ENCODE results near the gene RILPL1.
A peak's percentile ranks its signal among the peaks of the same experiment; 100 is the strongest.
"Not testable (repeated sequence)": the region's sequence is repeated elsewhere in the genome, so short reads cannot be mapped to it uniquely, and the experiment has no call there.

RILPL1 gene

GRCh38 chr12:123532808-123533649, 490 bp downstream of the RILPL1 start:
- peak; percentile 59 for DNase-seq
- in situ Hi-C loops (cut with HindIII; ENCODE audit: low pct_ligation_motif_present, low pct_unique_long_range_greater_than_20kb, low sequenced_read_pairs): no loop called here

- DNase-seq: no peak
- in situ Hi-C loops (cut with HindIII; ENCODE audit: low pct_ligation_motif_present, low pct_unique_long_range_greater_than_20kb, low sequenced_read_pairs): no loop called here
Measured at GRCh38 chr12:123532019-123532418, 1.5 kb downstream of the RILPL1 start.

- in situ Hi-C loops (cut with HindIII; ENCODE audit: low pct_ligation_motif_present, low pct_unique_long_range_greater_than_20kb, low sequenced_read_pairs): no loop called here
- no peak for DNase-seq
Measured at GRCh38 chr12:123531091-123531490, 2.4 kb downstream of the RILPL1 start.

GRCh38 chr12:123530668-123531067, 2.9 kb downstream of the RILPL1 start:
- in situ Hi-C loops (cut with HindIII; ENCODE audit: low pct_ligation_motif_present, low pct_unique_long_range_greater_than_20kb, low sequenced_read_pairs): no loop called here
- DNase-seq: no peak

- in situ Hi-C loops (cut with HindIII; ENCODE audit: low pct_ligation_motif_present, low pct_unique_long_range_greater_than_20kb, low sequenced_read_pairs): no loop called here
- DNase-seq: no peak
Measured at GRCh38 chr12:123529686-123530085, 3.8 kb downstream of the RILPL1 start.

- DNase-seq: no peak
- in situ Hi-C loops (cut with HindIII; ENCODE audit: low pct_ligation_motif_present, low pct_unique_long_range_greater_than_20kb, low sequenced_read_pairs): no loop called here
Measured at GRCh38 chr12:123528858-123529257, 4.7 kb downstream of the RILPL1 start.

GRCh38 chr12:123526542-123527080, 6.9 kb downstream of the RILPL1 start:
- in situ Hi-C loops (cut with HindIII; ENCODE audit: low pct_ligation_motif_present, low pct_unique_long_range_greater_than_20kb, low sequenced_read_pairs): no loop called here
- no peak for DNase-seq

GRCh38 chr12:123524378-123524777, 9.1 kb downstream of the RILPL1 start:
- in situ Hi-C loops (cut with HindIII; ENCODE audit: low pct_ligation_motif_present, low pct_unique_long_range_greater_than_20kb, low sequenced_read_pairs): no loop called here
- no peak for DNase-seq

GRCh38 chr12:123523518-123523917, 10.0 kb downstream of the RILPL1 start:
- no peak for DNase-seq
- in situ Hi-C loops (cut with HindIII; ENCODE audit: low pct_ligation_motif_present, low pct_unique_long_range_greater_than_20kb, low sequenced_read_pairs): no loop called here

- in situ Hi-C loops (cut with HindIII; ENCODE audit: low pct_ligation_motif_present, low pct_unique_long_range_greater_than_20kb, low sequenced_read_pairs): no loop called here
Measured at GRCh38 chr12:123522164-123522563, 11.4 kb downstream of the RILPL1 start.

GRCh38 chr12:123520567-123521474, 12.7 kb downstream of the RILPL1 start:
- in situ Hi-C loops (cut with HindIII; ENCODE audit: low pct_ligation_motif_present, low pct_unique_long_range_greater_than_20kb, low sequenced_read_pairs): no loop called here
- DNase-seq: no peak

More at GRCh38 chr12:123522164-123522563, 11.4 kb downstream of the RILPL1 start:
- DNase-seq: no peak

- DNase-seq: peak; percentile 98
- in situ Hi-C loops (cut with HindIII; ENCODE audit: low pct_ligation_motif_present, low pct_unique_long_range_greater_than_20kb, low sequenced_read_pairs): no loop called here
Measured at GRCh38 chr12:123519141-123520001, 14.1 kb downstream of the RILPL1 start.

- in situ Hi-C loops (cut with HindIII; ENCODE audit: low pct_ligation_motif_present, low pct_unique_long_range_greater_than_20kb, low sequenced_read_pairs): no loop called here
- no peak for DNase-seq
Measured at GRCh38 chr12:123516216-123516780, 17.2 kb downstream of the RILPL1 start.

GRCh38 chr12:123514582-123515221, 18.8 kb downstream of the RILPL1 start:
- DNase-seq; in situ Hi-C loops (cut with HindIII; ENCODE audit: low pct_ligation_motif_present, low pct_unique_long_range_greater_than_20kb, low sequenced_read_pairs): not testable (repeated sequence)

GRCh38 chr12:123513805-123514204, 19.7 kb downstream of the RILPL1 start:
- no peak for DNase-seq
- in situ Hi-C loops (cut with HindIII; ENCODE audit: low pct_ligation_motif_present, low pct_unique_long_range_greater_than_20kb, low sequenced_read_pairs): no loop called here

GRCh38 chr12:123512838-123513665, 20.5 kb downstream of the RILPL1 start:
- DNase-seq: no peak

GRCh38 chr12:123506843-123507236, 26.7 kb downstream of the RILPL1 start:
- DNase-seq: no peak
- in situ Hi-C loops (cut with HindIII; ENCODE audit: low pct_ligation_motif_present, low pct_unique_long_range_greater_than_20kb, low sequenced_read_pairs): no loop called here

More at GRCh38 chr12:123512838-123513665, 20.5 kb downstream of the RILPL1 start:
- in situ Hi-C loops (cut with HindIII; ENCODE audit: low pct_ligation_motif_present, low pct_unique_long_range_greater_than_20kb, low sequenced_read_pairs): no loop called here

Data from ACHN (cell line).